ENCODE data around the gene ATP6V0C.
"Not testable (repeated sequence)": the region's sequence is repeated elsewhere in the genome, so short reads cannot be mapped to it uniquely, and the experiment has no call there.

The ATP6V0C gene

GRCh38 chr16:2529961-2530628 is 16.3 kb downstream of the ATP6V0C start:
- no peak for DNase-seq

DNA sequence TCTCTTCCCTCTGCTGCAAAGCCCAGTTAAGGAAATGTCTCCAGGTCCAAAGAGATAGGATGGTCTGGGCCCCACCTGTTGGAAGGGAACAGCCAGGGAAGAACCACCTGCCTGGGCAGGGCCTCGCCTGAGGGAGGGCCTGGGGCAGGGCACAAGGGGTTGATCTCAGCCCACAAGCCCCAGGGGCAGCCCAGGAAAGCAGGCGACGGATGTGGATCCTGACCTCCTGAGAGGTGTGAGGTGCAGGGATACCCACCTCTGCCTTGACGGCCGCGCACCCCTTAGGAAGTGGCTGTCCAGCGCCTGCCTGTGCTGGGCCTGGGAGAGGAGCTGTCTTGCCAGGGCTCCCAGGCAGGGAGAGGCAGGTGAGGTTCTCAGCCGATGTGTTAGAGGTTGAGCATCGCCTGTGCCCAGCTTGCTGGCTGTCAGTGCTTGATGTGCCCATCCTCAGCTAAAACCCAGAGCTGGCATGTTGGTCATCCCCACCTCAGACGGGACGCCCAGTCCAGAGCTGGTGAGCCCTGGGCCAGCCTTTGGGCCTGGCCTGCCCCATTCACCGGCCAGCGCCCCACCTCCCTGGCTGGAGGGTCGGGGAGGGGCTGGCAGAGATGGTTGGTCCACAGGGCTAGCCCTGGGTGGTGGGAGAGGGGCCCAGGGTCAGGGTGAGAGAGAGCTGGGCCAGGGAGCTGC is 17.0 kb downstream of the ATP6V0C start:
- DNase-seq, result no peak

DNA sequence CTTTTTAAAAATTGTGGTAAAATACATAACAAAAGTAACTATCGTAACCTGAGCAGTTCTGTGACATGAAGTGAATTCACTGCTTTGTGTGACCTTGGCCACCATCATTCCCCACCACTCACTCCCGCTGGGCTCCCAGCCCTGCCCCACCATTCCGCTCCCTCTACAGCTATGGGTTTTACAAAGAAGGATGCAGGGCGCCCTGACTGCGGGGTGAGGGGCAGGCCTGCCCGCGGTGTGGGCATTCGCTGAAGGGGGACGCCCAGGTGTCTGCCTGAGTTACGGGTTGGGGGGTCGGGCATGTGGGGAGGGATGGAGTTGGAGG is 17.6 kb downstream of the ATP6V0C start, which contains the start of gene CEMP1:
Gene CEMP1 (minus strand): TSS at position 38 of the 325 bp plus-strand sequence. CDS start 335 bp downstream, outside the sequence.
- DNase-seq, result no peak

DNA sequence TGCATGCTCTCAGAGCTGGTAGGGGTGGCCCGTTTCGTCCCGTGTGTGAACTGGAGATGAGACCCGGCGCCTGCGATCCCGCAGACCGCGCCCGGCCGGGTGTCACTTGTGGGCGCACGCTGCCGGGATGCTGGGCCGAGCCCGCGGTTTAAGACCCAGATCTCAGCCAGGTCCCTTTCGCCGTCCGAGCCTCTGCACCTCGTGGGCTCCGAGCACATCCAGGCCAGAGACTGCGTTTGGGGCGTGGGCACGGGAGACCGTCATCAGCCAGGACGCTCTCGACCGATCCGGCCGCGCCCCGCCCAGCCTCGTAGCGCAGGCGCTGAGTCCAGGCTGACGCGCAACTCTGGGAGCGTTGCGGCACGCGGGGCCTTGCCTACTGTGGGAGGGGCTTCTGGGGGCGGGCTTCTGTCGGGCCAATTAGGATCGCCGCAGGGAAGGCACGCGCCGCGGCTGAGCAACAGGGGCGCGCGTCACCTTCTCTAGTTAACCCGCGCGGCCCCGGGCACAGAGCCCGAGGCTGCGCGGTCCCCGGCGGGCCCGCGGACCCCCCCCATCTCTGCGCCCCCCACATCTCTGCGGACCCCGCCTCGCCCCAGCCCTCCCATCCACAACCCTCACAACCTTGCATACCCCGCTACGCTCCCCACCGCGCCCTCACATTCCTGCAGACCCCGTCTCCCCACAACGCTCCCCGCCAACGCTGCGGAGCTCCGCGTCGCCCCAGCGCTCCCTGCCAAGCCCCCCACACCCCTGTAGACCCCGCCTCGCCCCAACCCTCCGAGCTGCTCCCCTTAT is 18.1 kb downstream of the ATP6V0C start:
- peak; percentile 98 for DNase-seq

DNA sequence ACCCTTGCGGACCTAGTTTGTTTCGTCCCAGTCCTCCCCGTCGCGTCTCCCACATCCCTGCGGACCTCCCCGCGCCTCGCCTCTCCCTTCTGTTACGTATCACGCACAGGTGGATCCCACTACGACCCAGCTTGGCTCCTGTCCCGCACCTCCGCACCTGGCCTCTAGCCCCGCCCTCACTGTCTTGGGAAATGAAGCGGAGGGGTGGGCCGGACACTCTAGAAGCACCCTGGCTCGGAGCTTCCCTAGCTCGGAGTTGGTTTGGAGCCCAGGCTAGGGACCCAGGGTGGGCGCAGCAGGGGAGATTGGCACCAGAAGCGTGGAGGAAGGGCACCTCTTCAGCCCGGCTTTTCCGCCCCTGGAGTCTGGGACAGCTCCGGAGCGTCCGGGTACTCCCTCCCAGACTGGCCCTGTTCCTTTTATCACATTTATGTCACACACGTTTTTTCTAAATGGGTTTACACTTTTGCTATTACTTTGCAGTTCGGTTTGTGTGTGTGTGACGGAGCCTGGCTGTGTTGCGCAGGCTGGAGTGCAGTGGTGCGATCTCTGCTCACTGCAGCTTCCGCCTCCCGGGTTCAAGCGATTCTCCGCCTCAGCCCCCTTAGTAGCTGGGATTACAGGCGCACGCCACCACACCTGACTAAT is 18.9 kb downstream of the ATP6V0C start:
- peak; percentile 53 for DNase-seq

- not testable (repeated sequence) for DNase-seq
Measured at GRCh38 chr16:2533142-2533755, 19.5 kb downstream of the ATP6V0C start.

DNA sequence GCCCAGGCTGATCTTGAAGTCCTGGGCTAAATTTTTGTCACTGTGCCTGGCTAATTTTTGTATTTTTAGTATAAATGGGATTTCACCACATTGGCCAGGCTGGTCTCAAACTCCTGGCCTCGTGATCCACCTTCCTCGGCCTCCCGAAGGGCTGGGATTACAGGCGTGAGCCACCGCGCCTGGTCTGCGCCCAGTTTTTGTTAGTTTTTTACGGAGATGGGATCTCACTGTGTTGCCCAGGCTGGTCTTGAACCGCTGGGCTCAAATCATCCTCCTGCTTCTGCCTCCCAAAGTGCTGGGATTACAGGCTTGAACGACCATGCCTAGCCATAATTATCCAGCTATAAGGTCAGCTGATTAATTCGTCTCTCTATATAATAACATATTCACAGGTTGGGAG is 20.2 kb downstream of the ATP6V0C start:
- no peak for DNase-seq

DNA sequence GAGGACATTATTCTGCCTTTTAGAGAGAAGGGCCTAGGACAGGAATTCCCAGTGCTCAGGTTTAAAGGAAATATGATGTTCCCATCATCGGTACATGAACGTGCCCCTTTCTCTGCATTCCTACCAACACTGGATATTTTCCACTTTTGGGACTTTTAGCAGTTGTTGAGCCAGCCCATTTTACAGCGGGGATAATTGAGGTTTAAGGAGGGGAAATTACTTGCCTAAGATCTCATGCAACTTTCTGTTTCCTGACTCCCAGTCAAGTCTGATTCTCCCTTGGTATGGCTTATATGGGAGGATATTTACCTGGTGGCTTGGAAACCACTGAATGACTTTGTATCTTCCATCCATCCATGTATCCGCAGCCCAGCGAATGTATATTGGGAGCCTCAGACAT is 20.6 kb downstream of the ATP6V0C start:
- not testable (repeated sequence) for DNase-seq

DNA sequence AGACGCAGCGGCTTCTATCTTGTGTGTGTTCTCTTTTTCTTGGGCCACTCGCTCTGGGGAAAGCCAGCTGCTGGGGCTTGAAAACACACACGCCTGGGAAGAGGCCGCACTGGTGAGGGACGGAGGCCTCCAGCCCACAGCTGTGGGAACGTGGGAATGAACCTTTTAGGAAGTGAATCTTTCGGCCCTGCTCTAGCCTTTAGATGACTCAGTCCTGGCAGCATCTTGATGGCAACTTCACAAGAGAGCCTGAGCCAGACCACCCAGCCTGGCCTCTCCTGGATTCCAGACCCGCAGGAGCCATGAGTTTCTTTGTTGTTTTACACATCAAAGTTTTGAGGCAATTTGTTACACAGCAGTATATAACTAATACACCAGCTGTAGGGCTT is 21.9 kb downstream of the ATP6V0C start:
- DNase-seq, result no peak

DNA sequence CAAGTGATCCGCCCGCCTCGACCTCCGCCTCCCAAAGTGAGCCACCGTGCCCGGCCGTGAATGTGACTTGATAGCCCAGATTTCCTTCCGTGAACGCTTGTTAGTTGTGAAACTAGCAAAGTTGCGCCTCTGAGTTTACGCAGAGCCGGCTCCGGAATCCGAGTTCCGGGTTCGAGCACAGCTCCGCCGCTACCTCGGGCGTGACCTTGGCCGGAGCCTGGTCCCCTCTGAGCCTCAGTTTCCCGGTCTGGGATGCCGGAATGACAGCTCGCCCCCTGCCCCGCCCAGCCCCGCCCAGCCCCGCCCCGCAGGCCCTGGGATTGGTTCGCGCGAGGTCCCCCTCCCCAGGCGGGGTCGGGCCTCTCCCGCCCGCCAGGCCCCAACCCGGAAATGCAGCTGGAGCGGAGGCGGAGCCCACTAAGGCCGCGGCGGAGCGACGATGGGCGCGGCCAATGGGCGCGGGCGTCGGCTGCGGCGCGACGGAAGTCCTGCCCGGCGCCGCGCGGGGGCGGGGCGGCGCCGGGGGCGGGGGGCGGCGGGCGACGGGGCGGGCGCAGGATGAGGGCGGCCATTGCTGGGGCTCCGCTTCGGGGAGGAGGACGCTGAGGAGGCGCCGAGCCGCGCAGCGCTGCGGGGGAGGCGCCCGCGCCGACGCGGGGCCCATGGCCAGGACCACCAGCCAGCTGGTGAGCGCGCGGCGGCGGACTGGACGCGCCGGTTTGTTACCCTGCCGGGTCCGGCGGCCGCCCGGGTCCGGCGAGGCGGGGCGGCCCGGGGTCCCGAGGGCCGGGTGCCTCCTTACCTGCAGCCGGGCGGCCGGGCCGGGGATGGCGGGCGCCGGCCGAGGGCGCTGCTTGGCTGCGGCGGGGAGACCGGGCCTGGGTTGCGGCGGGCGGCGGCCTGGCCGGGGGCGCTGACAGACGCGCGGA is 24.0 kb downstream of the ATP6V0C start, which contains the start of gene PDPK1:
Gene PDPK1 (plus strand): TSS at position 571 of the 929 bp plus-strand sequence. CDS start 92 bp downstream, at position 663.
- peak; percentile 97 for DNase-seq

DNA sequence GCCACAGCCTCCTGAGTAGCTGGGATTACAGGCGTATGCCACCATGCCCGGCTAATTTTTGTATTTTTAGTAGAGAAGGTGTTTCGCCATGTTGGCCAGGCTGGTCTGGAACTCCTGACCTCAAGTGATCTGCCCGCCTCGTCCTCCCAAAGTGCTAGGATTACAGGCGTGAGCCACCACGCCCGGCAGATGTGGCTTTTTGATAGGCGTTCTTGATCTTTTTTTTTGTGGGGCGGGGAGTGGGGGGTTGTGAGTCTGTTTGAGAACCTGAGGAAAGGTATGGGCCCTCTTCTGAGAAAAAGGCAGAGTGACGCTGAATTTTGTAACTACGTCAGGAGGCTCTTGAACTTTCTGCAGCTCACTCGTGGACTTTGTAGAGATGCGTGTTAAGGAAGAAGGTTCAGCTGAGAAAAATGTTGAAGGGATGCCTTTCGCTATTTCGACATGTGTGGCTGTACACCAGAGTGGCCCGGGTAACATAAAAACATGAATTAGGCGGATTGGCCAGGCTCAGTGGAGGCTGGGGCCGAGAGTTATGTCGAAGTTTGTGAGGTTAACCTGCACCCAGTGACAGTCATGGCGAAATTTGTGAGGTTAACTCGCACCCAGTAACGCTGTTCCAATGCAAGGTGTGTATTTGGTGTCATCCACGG is 25.6 kb downstream of the ATP6V0C start:
- not testable (repeated sequence) for DNase-seq

GRCh38 chr16:2539845-2540458 is 26.2 kb downstream of the ATP6V0C start:
- DNase-seq, result not testable (repeated sequence)

DNA sequence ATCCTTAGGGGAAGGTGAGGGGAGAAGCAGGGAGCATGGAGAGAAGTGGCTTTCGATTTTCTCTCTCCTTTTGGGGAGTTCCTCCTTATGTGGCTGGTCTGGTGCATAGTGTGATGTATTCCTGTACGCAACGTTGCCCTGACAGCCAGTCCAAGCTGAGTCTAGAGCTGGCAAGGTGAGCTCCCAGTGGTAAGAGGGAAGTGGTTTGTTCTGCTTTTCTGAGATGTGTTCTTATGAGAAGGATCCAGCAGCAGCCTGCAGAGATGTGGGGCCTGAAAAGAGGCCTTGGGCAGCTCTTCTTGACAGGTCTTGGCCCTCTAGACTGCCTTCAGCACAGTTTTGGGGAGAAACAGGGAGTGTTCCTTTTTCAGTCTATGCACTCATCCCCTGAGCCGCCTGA is 27.2 kb downstream of the ATP6V0C start:
- not testable (repeated sequence) for DNase-seq

DNA sequence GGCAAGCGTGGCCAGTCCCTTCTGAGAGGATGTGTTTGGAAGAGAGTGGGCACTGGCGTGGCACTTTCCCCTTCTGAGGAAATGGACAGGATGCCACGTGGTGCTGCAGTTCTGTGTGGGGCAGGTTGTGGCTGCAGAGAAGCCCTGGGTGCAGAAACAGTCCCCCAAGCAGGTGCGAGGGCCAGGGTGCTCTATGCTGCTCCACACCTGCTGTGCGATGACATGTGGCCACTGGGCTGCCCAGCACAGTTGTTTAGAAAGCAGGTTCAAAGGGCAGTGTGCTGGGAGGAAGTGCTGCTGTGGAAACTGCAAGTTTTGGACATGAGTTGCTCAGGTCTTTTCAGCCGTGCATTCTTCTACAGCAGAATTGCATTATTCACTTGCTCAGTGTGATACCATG is 27.7 kb downstream of the ATP6V0C start:
- peak; percentile 20 for DNase-seq

GRCh38 chr16:2543771-2544170 is 30.0 kb downstream of the ATP6V0C start:
- not testable (repeated sequence) for DNase-seq

- not testable (repeated sequence) for DNase-seq
Measured at GRCh38 chr16:2550283-2550878, 36.6 kb downstream of the ATP6V0C start.

- not testable (repeated sequence) for DNase-seq
Measured at GRCh38 chr16:2551420-2551889, 37.7 kb downstream of the ATP6V0C start.

DNA sequence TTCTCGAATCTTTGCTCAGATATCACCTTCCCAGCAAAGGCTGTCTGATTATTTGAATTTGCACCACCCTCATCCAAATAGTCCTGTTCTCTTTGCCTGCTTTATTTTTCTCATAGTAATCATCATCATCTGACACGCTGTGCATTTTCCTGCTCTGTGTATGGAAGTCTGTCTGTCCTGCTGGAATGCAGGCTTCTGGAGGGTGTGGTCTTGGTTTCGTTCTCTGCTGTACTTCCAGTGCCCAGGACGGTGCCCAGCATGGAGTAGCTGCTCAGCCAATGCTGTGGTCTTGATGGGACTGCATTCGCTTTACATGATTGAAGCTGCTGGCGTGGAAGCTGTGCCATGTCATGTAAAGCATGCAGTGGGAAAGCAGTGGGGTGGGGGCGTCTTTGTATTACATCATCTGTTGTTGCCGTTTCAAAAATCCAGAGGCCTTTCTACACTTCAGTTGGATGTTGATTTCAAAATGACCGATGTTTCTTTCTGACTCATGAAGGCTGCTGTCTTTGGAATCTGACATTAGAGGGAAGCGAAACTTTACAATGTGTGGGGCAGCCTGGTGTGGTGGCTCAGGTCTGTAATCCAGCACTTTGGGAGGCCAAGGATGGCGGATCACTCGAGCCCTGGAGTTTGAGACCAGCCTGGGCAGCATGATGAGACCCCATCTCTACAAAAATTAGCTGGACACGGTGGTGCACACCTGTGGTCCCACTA is 41.1 kb downstream of the ATP6V0C start:
- not testable (repeated sequence) for DNase-seq

DNA sequence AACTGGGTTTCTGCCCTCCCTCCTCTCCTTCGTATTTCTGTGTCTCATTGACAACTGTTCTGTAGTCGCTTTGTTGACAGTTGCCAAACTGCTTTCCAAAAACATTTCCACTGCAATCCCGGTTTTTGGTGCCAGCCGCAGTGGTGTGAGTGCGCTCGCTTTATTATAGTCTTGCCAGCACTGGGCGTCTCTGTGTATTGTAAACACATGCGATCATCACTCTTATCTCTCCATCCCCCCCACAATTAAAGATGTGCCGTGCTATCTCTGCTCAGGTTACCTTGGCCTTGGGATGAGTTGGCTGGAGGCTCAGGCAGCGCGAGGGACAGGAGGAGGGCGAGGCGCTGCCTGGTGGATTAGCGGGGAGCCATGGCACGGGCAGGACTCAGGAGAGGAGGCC is 43.4 kb downstream of the ATP6V0C start:
- DNase-seq, result not testable (repeated sequence)
